ENCODE measurements around the gene DTX3.
"Not testable (repeated sequence)": the region's sequence is repeated elsewhere in the genome, so short reads cannot be mapped to it uniquely, and the experiment has no call there.

The DTX3 gene

GRCh38 chr12:57583008-57583831, 21.4 kb upstream of the DTX3 start:
- peak; percentile 80 for DNase-seq (ENCODE audit: low read depth, low spot score)

- DNase-seq (ENCODE audit: low read depth, low spot score) = no peak
Measured at GRCh38 chr12:57584050-57584449, 20.6 kb upstream of the DTX3 start.

- no peak for DNase-seq (ENCODE audit: low read depth, low spot score)
Measured at GRCh38 chr12:57584690-57585089, 19.9 kb upstream of the DTX3 start.

DNA sequence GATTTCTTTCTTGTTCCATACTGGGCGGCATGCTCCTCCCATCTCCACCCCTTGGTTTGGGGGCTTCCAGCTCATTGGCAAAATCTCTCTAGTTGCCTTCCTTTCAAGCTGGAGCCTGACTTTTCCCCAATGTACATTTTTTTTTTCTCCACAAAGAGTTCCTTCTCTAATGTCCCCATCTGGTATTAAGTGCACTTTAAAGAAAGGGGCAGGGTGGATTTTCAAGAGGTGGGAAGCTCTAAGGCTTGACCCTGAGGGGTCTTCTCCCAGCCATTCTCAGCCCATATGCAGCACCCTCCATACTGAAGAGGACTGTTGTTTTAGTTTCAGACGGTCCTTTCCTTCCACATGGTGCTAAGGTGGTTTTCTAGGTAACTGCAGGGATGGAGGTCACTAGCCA, 19.5 kb upstream of the DTX3 start:
- no peak for DNase-seq (ENCODE audit: low read depth, low spot score)

DNA sequence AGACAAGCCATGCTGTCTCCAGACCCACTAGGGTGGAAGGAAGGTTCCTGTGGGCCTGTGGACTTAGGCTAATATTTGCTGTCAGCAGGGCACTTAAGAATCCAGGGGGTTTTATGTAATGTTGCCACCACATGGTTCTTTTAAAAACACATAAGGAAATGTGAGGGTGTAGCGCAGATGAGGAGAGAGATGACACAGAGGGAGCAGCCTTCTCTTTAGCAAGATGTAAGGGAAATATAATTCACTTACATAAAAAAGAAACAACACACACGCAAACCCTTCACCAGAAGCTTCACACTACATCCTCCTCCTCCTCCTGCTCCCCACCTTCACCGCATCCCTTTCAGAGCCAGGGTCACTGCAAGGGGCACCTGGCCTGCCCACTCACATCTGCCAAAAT, 18.5 kb upstream of the DTX3 start:
- DNase-seq (ENCODE audit: low read depth, low spot score) = no peak

DNA sequence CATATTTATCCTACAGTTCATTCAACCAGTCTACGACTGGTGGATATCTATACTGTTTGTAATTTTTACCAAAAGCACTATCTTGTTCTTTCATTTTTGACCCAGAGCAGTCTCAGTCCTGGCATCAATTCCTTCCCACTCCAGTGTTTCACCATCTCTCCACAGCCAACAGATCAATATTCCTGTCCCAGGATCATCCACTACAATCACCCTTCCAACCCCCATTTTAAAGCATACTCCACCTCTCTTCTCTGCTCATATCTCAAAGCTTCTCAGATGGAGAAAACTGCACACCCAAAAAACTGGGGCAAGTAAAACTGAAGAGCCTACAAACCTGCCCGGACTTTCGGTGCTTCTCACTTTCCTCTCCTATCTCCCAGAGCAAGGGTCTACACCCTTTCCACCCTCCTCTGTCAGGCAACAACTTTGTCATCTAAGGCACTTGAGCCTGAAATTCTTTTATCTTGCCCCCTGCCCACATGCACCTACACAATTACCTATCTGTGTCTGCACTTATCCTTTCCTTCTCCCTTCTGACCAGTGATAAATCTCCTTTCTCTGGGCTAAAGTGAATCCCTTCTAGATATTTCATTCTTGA, 17.7 kb upstream of the DTX3 start:
- no peak for DNase-seq (ENCODE audit: low read depth, low spot score)

DNA sequence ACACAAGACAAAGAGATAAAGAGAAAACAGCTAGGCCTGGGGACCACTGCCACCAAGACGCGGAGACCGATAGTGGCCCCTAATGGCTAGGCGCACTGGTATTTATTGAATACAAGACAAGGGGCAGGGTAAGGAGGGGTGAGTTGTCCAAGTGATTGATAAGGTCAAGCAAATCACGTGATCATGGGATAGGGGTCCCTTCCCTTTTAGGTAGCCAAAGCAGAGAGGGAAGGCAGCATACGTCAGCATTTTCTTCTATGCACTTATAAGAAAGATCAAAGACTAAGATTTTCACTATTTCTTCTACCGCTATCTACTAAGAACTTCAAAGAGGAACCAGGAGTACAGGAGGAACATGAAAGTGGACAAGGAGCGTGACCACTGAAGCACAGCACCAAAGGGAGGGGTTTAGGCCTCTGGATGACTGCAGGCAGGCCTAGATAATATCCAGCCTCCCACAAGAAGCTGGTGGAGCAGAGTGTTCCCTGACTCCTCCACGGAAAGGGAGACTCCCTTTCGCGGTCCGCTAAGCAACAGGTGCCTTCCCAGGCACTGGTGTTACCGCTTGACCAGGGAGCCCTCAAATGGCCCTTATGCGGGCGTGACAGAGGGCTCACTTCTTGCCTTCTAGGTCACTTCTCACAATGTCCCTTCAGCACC, 15.5 kb upstream of the DTX3 start:
- DNase-seq (ENCODE audit: low read depth, low spot score) = not testable (repeated sequence)

DNA sequence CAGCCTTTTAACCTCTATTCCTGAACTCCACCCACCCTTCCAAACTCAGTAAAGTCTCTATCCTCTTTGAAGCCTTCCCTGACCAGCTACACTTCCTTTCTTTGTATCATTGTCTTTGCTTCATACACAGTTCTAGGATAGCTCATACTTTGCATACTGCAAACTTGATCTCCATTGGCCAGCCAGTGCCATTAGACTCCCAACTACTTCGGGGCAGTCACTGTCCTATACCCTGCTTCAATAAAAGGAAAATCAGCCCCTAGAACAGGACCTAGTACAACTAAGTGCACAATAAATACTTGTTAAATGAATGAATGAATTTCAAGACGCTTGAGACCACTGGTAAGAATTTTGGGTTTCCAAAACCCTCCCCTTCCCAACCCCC, 14.2 kb upstream of the DTX3 start:
- no peak for DNase-seq (ENCODE audit: low read depth, low spot score)

DNA sequence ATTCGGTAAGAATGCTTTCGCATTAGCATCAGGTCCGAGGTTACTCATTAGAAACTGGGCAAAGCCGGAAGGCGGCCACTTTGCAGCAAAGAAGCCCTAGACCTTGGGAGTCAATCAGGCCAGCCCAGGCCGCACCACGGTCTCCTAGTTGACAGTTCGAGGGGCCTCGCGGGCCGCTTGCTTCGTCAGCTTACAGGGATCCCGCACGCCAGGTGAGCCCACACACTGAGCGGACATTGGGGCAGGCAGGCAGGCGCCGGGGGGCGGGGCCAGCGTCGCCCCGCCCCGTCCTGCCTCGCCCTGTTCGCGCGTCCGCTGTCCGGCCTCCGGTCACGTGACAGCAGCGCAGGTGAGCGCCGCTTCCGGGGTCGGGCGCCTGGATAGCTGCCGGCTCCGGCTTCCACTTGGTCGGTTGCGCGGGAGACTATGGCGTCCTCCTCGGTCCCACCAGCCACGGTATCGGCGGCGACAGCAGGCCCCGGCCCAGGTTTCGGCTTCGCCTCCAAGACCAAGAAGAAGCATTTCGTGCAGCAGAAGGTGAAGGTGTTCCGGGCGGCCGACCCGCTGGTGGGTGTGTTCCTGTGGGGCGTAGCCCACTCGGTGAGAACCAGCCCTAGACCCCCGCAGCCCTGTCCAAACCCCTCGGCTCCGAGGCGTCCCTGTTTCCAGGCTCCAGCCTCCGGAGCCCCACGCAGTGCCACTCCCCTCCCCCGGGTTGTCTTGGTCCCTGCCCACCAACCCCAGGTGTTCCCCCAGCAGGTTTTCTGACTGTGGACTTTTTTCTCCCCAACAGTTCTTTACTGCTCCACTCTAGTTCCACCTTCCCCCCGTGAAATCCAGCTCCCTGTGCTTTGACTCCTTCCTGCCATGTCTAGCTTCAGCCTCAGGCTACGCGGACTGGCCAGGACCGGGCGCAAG, 13.5 kb upstream of the DTX3 start, which contains the start of gene PIP4K2C:
Gene PIP4K2C, plus strand, starts transcription at position 329 of the 918 bp plus-strand sequence. Its CDS starts 98 bp downstream, at position 427.
- DNase-seq (ENCODE audit: low read depth, low spot score) = peak; percentile 97

- DNase-seq (ENCODE audit: low read depth, low spot score) = no peak
Measured at GRCh38 chr12:57591782-57592325, 12.8 kb upstream of the DTX3 start.

DNA sequence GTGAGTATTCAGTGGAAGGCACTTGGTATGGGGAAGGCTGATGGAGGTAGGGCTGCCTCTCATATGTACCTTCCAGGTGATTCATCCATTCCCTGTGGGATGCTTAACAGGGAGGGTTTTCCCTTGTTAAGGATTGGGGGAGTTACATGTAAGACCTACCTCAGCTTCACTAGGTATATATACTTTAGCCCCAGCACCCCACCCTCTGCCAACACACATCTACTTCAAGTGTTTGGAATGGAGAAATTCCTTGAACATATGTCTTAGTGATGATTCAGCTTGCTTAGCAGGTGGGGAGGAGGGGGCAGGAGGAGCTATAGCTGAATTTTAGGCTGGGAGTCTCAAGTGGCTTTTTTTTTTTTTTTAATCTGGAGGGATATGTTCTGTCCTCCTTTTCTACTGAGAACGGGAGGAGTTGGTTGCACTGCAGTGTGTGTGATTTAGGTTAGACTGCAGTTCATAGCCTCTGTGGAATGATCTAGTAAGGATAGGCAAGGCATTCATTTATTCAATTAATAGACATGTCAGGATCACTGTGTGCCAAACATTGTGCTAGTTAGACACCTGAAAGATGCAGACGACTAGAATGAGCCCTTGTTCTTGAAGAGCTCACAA, 12.0 kb upstream of the DTX3 start:
- DNase-seq (ENCODE audit: low read depth, low spot score) = no peak

GRCh38 chr12:57593187-57593586, 11.4 kb upstream of the DTX3 start:
- DNase-seq (ENCODE audit: low read depth, low spot score) = no peak

DNA sequence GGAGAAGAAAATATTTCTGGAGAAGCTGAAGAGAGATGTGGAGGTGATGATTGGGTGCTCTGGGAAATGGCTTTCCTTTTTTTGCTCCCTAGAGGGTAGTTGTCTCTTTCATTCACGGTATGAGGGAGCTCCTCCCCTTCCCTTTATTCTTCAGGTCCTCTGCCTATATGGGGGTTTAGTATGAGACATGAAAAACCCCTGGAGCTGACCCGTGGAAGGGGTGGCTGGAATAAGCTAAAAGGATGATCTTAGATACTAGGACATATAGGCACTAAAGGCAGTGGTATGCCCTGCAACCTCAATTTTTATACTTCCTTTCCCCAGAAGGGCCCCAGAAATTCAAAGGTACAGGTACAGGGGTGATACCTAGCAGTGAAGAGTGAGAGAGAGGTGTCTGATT, 4.2 kb upstream of the DTX3 start:
- DNase-seq (ENCODE audit: low read depth, low spot score) = no peak

DNA sequence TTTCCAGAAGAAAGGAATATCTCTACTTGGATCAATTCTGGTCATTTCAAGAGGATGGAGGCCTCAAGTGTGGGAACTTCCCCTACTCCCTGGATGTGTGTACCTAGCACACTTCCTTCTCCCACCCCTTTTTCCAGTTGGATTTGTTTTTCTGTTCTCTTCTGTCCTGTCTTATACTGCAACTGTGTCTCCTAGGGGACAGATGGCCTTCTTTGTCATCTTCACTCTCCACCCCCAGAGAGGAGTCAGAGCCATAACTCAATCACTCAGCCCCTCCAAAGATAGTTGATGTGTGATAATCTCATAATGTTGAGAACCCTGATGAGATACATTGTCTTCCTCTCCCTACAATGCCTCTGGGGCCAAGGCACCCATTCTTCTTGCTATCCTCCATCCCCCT, 2.1 kb upstream of the DTX3 start:
- no peak for DNase-seq (ENCODE audit: low read depth, low spot score)

DNA sequence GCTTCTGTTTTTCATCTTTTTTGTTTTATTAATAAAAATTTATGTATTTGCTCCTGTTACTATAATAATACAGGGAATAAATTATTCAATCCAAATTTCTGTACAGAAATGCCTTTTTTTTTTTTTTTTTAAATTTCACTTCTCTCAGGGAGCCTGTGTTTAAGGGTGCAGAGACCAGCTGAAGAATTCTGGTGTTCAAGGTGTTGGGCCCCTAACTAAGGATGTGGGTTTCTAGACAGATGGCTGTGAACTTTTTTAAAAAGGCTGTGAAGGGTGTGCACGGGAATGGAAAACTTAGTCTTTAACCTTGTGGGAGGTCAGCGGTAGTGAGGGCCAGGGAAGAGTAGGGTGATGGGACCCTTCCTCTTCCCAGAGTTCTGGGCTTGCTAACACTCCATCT, 1.3 kb upstream of the DTX3 start:
- no peak for DNase-seq (ENCODE audit: low read depth, low spot score)

DNA sequence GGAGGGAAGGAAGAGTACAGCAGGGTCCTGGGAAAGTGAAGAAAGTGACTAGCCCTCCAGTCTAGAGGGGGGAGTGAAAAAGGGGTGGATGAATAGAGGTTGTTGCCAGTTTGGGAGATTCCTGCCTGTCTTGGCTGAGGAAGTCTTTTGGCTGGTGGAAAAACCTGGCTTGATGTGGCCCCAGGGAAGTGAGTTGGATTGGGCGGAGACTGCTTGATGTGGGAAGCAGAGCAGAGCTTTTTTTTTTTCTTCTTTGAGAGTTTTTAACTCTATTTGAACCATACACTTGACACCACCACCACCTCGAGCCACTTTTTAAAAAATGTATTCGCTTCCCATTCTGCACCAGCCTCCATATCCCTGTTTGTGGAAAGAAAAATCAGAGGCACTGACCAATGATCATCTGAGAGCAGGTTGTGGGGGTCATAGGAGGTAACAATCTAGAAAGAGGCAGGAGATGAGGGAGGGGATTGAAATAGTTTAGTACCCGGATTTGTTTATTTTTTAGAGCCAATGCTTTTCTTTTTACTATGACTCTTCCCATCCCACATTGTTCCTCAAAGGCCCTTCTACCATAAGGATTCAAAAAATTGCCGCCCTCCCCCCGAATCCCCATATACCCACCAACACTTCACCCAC, 690 bp upstream of the DTX3 start:
- DNase-seq (ENCODE audit: low read depth, low spot score) = peak; percentile 88

DNA sequence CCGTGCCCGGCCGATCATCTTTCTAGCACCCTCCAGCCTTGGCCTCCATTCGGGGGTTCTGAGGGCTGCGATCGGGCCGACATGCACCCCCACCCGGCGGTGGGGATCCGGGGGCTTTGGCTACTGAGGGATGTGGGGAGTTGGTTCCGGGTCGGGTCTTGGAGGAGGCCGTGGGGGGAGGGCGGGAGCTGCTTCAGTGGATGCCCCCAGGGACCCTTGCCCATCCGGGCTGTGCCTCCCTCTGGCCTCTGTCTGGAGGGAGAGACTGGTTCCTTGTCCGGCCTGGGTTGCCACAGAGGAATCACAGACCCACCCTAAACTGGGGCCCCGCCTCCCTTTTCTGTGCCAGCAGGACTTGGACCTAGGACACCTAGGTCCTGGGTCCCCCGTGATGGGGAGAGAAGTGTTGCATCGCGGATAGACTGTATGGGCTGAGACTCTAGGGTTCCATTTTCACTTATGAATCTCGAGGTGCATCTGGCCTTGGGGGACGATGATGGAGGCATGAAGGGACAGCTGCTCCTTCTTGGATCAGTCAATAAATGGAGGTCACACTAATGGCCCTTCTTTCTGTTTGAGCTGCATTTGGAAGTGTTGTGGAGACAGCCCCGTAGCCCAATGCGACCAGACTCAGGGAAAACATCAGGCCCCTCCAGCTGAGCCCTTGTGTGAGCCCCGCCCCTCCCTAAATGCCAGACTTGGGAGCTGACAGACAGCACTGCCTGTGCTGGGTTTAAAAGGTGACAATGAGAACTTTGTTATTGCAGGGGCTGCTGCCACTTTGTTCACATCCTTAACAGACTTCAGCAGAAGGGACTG, 577 bp downstream of the DTX3 start:
- peak; percentile 46 for DNase-seq (ENCODE audit: low read depth, low spot score)

DNA sequence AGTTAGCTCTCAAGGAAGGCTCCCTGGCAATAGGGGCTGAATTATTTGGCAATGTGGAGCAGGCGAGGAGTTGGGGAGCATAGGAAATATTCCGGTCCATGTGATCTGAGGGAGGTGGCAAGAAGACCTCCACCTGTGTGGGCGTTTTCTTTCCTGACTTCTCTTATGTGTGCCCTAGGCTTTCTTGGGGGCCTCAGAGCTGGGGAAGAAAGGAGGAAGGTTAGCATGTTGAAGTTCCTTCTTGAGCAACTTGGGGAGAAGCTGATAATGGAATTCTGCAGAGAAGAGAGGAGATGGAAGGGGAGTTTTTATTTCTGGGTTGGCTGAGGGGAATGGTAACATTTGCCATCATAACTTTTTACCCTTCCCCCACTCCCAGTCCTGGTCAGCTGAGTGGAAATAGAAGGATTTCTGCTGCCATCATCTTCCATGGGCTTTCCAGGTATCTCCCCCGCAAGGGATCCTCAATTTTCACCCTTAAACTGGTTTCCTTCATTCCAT, 1.2 kb downstream of the DTX3 start:
- no peak for DNase-seq (ENCODE audit: low read depth, low spot score)

GRCh38 chr12:57606399-57606798, 1.8 kb downstream of the DTX3 start:
- DNase-seq (ENCODE audit: low read depth, low spot score) = no peak
